Measurements from ENCODE around the gene EEF1A2.

EEF1A2 gene

DNA sequence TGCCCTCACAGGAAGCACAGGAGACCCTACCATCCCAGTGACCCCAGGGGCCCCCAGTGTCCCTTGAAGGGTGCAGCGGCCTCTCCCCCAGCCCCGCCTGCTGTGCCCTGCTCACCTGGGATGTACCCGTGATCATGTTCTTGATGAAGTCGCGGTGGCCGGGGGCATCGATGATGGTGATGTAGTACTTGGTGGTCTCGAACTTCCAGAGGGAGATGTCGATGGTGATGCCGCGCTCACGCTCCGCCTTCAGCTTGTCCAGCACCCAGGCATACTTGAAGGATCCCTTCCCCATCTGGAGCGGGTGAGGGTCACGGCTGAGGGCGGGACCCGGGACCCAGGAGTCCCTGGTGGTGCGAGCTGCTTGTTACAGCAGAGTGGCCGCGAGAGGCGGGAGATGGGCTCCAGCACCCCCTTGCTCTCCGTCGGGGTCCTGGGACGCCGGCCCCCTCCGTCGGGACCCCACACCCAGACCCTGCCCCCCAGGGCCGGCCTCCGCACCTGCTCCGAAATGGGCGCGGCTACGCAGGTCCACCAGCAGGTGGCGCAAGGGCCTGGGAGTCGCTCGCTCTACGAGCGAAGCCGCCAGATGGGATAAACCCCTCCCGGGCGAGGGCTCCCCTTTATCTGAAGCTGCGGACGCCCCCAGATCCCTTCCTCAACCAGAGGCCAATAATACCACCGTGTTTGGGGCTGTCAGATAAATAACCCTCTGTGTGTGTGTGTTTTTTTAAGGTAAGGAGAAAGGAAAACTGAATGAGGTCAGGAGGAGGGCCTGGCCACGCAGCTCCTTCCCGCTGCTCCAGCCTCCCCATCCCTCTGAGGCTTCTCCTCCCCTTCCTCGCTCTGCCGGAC lies 2.9 kb downstream of the EEF1A2 start:
- peak; percentile 58 to 80 for DNase-seq
- TF ChIP-seq POLR2A (IDR thresholded peaks at IDR 0.05; ENCODE audit: low read length) (no peak), GATA1 (IDR thresholded peaks at IDR 0.05; ENCODE audit: low read depth, low read length) (no peak)

DNA sequence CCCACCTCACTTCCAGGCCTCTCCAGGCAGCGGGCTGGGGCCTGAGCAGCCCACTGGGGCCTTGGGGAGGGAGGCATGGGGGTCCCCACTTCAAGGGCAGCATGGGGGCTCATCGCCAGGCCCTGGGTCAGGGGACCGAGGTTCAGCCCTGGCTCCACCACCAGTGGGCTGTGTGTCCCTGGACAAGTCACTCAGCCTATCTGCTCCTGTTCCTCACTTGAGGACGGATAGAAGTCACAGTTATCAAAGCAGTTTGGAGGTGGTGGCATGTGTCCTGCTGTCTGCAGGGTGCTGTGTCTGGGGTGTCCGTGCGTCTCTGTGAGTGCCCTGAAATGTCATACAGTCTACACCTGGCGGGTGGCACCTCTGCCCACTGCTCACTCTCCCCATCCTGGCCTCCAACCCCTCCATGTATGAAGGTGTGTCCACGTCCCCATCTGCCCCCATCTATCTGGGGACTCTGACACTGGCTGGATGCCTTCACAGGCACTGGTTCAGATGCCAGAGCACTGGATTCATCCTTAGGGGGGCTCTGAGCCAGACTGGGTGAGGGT lies 3.6 kb downstream of the EEF1A2 start:
- no peak for DNase-seq
- no peak for TF ChIP-seq GATA1 (IDR thresholded peaks at IDR 0.05; ENCODE audit: low read depth, low read length)
- no peak for TF ChIP-seq POLR2A (IDR thresholded peaks at IDR 0.05; ENCODE audit: low read length)

DNA sequence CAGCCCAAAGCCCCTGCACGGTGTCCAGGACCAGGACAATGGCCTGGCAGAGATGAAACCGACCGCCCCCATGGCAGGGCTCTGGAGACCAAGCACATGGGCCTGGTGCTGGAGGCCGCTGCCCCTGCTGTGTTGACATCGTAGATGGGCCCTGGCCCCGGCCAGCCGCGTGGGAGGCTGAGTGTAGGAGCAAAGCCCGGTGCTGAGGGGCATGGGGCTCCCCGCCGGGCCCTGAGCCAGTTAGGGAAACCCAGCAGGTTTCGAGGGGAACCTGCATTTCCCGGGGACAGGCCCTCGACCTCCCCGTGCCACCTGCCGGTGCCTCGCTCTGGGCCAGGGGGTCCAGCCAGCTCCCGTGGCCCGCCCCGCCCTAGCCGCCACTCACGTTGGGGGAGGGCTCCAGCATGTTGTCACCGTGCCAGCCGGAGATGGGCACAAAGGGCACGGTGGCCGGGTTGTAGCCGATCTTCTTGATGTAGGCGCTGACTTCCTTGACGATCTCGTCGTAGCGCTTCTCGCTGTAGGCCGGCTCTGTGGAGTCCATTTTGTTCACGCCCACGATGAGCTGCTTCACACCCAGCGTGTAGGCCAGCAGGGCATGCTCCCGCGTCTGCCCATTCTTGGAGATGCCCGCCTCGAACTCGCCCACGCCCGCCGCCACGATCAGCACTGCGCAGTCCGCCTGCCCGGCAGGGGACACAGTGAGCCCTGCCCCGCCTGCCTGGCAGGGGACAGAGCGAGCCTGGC lies 4.3 kb downstream of the EEF1A2 start:
- TF ChIP-seq GATA1 (IDR thresholded peaks at IDR 0.05; ENCODE audit: low read depth, low read length) (no peak), POLR2A (IDR thresholded peaks at IDR 0.05; ENCODE audit: low read length) (no peak)
- no peak for DNase-seq

DNA sequence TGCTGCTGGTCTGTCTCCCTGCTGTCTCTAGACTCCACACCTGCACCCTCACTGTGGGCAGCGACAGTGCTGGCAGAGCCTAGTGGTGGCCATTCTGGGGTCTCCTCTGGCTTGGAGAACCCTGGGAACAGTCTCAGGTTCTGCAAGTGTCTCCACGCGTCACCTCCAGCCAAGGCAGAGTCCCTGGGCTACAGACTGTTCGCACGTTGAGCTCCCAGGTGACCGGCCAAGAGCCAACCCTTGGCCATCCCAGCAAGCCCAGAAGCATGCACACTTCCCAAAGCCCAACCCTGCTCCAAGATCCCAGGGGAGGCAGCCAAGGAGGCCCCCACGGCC lies 4.8 kb downstream of the EEF1A2 start:
- TF ChIP-seq POLR2A (IDR thresholded peaks at IDR 0.05; ENCODE audit: low read length), result no peak
- DNase-seq, result no peak

DNA sequence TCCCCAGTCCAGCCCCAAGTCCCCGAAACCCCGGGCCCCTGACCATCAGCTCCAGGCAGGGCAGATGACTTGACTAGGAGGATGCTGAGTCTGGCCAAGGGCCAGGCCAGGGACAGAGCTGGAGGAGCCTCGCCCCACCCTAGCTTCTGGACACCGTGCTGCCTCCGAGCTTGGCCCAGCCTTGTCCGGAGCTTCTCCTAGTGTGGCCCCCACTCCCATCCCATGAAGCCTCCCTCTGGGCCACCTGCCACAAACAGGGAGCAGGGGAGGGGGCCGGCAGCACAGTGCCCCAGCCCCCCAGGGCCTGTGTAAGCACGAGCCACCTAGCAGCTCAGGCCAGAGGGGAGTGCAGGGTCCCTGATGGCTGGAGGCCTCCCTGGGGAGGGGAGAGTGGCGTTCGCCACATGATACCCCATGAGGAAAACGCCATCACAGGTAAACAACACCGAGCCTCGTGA lies 5.3 kb downstream of the EEF1A2 start:
- no peak for TF ChIP-seq GATA1 (IDR thresholded peaks at IDR 0.05; ENCODE audit: low read depth, low read length)
- no peak for DNase-seq

DNA sequence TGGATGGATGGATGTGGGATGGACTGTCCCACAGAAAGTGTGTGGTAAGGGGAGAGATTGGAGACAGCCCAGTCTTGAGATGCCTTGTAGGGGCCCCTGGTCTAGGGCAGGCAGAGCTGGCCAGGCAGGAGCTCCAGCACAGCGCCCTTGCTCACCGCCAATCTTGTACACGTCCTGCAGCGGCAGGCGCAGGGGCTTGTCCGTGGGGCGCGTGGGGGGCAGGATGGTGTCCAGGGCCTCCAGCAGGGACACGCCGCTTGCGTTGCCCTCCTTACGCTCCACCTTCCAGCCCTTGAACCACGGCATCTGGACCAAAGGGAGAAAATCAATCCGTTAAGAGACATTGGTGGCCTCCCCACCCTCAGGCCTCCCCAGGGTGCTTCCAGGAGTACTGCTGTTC lies 5.9 kb downstream of the EEF1A2 start:
- no peak for TF ChIP-seq GATA1 (IDR thresholded peaks at IDR 0.05; ENCODE audit: low read depth, low read length)
- no peak for TF ChIP-seq POLR2A (IDR thresholded peaks at IDR 0.05; ENCODE audit: low read length)
- no peak for DNase-seq

DNA sequence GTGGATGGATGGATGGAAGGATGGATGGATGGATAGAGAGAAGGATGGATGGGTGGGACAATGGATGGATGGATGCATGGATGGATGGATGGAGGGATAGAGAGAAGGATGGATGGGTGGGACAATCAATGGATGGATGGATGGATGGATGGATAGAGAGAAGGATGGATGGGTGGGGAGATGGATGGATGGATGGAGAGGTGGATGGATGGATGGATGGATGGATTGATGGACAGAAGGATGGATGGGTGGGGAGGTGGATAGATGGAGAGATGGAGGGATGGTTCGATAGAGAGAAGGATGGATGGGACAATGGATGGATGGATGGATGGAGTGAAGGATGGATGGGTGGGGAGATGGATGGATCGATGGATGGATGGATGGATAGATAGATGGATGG lies 6.4 kb downstream of the EEF1A2 start:
- no peak for DNase-seq
- TF ChIP-seq POLR2A (IDR thresholded peaks at IDR 0.05; ENCODE audit: low read length) (no peak), GATA1 (IDR thresholded peaks at IDR 0.05; ENCODE audit: low read depth, low read length) (no peak)

DNA sequence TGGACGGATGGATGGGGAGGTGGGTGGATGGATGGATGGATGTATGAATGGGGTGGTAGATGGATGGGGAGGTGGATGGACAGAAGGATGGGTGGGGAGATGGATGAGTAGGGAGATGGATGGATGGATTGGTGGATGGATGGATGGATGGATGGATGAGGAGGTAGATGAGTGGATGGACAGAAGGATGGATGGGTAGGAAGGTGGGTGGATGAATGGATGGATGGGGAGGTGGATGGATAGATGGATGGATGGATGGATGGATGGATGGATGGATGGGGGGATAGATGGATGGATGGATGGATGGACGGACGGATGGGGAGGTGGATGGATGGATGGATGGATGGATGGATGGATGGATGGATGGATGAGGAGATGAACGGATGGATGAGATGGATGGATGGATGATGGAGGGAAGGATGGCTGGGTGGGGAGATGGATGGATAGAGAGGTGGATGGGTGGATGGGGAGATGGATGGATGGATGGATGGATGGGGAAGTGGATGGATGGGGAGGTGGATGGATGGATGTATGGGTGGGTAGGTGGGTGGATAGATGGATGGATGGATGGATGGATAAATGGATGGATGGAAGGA lies 7.2 kb downstream of the EEF1A2 start:
- TF ChIP-seq GATA1 (IDR thresholded peaks at IDR 0.05; ENCODE audit: low read depth, low read length) (no peak), POLR2A (IDR thresholded peaks at IDR 0.05; ENCODE audit: low read length) (no peak)
- no peak for DNase-seq

DNA sequence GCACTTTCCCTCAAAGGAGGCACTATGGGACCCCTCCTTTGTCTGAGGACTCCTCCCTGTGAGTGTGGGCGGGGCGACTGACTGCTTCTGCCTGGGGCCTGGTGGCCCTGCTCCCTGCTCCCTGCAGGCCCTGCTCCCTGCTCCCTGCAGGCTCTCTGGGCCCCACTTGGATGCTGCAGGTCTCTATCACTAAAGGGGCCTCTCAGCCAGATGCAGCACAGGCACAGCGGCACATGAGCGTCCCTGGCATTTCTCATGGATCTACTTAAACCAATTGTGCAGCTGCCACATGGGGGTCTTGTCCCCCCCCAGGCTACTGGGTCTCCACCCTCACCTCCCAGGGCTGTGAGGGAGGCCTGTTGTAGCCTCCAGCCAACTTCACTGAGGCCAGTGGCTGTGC lies 7.8 kb downstream of the EEF1A2 start:
- TF ChIP-seq POLR2A (IDR thresholded peaks at IDR 0.05; ENCODE audit: low read length), result no peak
- no peak for TF ChIP-seq GATA1 (IDR thresholded peaks at IDR 0.05; ENCODE audit: low read depth, low read length)
- no peak for DNase-seq

DNA sequence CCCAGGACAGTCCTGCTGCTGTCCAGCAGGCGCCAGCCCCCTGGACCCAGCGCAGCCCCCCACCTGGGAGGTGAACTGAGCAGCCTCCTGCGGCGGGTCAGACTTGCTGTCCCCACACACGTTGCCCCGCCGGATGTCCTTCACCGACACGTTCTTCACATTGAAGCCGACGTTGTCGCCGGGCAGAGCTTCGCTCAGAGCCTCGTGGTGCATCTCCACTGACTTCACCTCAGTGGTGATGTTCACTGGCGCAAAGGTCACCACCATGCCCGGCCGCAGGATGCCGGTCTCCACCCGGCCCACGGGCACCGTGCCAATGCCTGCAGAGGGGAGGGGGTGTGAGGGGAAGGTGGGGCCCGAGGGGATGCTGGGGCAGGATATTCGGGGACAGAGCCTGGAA lies 8.5 kb downstream of the EEF1A2 start:
- TF ChIP-seq POLR2A (IDR thresholded peaks at IDR 0.05; ENCODE audit: low read length) (no peak), GATA1 (IDR thresholded peaks at IDR 0.05; ENCODE audit: low read depth, low read length) (no peak)
- no peak for DNase-seq

DNA sequence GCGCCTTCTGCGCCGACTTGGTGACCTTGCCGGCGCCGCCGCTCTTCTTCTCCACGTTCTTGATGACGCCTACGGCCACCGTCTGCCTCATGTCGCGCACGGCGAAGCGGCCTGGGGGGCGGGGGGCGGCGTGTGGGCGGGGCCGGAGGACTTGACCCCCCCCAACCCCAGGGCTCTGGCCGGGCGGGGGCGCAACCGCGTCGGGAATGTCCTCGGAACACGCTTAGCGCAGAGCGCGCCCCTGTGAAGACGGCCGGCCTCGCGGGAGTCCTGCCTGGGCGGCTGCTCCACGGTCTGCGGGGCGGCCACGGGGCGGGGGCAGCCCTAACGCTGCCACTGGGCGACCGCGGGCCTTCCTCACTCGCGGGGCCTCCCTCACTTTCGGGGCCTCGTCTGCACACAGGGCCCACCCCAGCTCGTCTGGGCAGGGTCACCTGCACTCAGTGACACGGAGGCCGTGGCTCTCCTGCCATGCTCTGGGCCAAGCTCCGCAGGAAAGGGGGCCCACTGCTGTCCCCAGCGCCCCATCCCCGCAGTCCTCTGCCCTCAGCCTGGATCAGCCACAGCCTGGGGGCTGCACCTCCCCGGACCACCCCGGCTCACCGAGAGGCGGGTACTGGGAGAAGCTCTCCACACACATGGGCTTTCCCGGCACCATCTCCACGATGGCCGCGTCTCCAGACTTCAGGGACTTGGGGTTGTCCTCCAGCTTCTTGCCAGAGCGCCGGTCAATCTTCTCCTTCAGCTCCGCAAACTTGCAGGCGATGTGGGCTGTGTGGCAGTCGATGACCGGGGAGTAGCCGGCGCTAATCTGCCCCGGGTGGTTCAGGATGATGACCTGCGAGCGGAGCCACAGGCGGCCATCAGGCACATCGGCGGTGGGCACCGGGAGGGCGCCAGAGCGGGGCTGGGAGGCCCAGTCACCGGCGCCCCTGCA lies 10.3 kb downstream of the EEF1A2 start:
- DNase-seq, result no peak
- TF ChIP-seq POLR2A (IDR thresholded peaks at IDR 0.05; ENCODE audit: low read length), result no peak
- TF ChIP-seq GATA1 (IDR thresholded peaks at IDR 0.05; ENCODE audit: low read depth, low read length), result no peak

DNA sequence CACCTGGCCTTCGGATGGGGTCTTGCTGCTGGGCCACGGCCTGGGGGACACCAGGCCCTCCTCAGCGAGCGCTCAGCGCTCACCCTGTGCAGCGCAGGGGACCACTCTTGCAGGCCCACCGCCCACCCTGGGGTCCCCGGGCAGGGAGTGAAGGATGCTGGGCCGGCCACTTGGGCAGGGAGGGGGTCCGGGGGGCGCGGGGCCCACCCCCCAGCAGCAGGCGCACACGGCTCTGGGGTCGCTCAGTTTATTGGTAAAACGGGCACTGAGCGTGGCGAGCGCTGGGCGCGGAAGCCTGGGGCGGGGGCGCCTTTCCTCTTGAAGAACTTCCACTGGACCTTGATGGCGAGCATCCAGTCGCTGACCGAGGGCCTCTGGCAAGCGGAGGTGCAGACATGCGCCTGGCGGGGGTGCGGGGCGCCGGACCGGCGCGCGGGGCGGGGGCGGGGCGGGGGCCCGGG lies 11.1 kb downstream of the EEF1A2 start:
- no peak for DNase-seq
- TF ChIP-seq POLR2A (IDR thresholded peaks at IDR 0.05; ENCODE audit: low read length) (no peak), GATA1 (IDR thresholded peaks at IDR 0.05; ENCODE audit: low read depth, low read length) (no peak)

DNA sequence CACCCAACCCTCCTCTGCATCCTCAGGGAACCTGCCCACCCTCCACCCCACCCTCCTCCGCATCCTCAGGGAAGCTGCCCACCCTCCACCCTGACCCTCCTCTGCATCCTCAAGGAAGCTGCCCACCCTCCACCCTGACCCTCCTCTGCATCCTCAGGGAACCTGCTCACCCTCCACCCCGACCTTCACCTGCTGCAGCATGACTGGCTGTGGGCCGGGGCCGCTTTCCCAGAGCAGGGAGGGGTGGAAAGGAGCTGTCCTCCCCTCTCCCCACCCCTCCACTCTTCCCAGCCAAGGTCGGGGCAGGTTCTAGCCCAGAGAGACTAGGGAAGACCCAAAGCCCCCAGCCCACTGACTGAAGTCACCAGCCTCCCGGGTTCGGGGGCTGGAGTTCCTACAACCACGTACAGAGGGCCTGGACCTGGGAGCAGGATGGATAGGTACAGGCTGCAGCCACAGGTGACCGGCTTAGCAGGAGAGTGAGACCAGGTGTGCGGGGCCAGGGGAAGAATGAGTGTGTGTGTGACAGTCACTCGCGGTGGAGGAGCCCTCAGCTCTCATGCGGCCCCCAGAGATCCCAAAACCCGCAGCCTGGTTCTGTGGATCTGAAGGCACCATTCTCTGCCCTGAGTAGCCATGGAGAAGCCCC lies 11.6 kb downstream of the EEF1A2 start:
- no peak for TF ChIP-seq GATA1 (IDR thresholded peaks at IDR 0.05; ENCODE audit: low read depth, low read length)
- no peak for TF ChIP-seq POLR2A (IDR thresholded peaks at IDR 0.05; ENCODE audit: low read length)
- DNase-seq, result no peak

All from erythroblast (primary cell).